Esophagus squamous epithelium (tissue), 5 donors: Measurements from ENCODE around the gene ZDHHC14. TPM values are rescaled to one million over a fixed set of nuclear protein-coding genes. Genes with fewer than 3 reads are reported as not detected.

Source experiments
- DNase-seq: peaks from one replicate; lab custom pipeline; 2025; lab: John Stamatoyannopoulos, UW
- H3K27ac ChIP-seq, 4 donors: fragments of 200-600 bp; sonication (generic); one replicate each; pipeline ENCODE4 v1.5.1; 2016 to 2019; ENCODE audit warnings: mild to moderate bottlenecking in 1 of 4
- H3K27me3 ChIP-seq, 4 donors: fragments of 200-600 bp; sonication (generic); 1 replicate in 3 of 4; 2 replicates in 1 of 4; pipeline versions ENCODE4 v1.5.1 to v1.6.0; 2017 to 2021; ENCODE audit warnings: antibody characterized with exemption in 1 of 4
- H3K36me3 ChIP-seq, 3 donors: fragments of 200-600 bp; sonication (generic); one replicate each; pipeline ENCODE4 v1.5.1; 2016 to 2019
- H3K4me1 ChIP-seq, 3 donors: fragments of 200-600 bp; sonication (generic); one replicate each; pipeline ENCODE4 v1.5.1; 2017 to 2019
- H3K4me3 ChIP-seq, 4 donors: fragments of 200-600 bp; sonication (generic); 1 replicate in 3 of 4; 2 replicates in 1 of 4; pipeline ENCODE4 v1.5.1; 2016 to 2019; ENCODE audit warnings: mild to moderate bottlenecking in 2 of 4, moderate library complexity in 1 of 4
- H3K9me3 ChIP-seq, 3 donors: fragments of 200-600 bp; sonication (generic); one replicate each; pipeline ENCODE4 v1.5.1; 2016 to 2019
- CTCF ChIP-seq, 6 experiments: fragments of 450-650 bp in 4 of 6; fragments of 200-600 bp in 2 of 6; sonication (generic) in 2 of 6; IDR thresholded peaks; one replicate each; pipeline ENCODE4 v1.5.1; 2016 to 2019; ENCODE audit warnings: antibody characterized with exemption in 6 of 6, mild to moderate bottlenecking in 4 of 6, moderate library complexity in 4 of 6
- POLR2A ChIP-seq, 4 donors: fragments of 450-650 bp; IDR thresholded peaks; one replicate each; pipeline ENCODE4 v1.6.1; 2017; ENCODE audit warnings: antibody characterized with exemption in 4 of 4, mild to moderate bottlenecking in 4 of 4, moderate library complexity in 3 of 4
- WGBS, 2 donors: methylation state at CpG; one replicate each; pipeline ENCODE4 v1.1.5; 2018; 5-methylcytosine and 5-hydroxymethylcytosine counted together
- intact Hi-C: fragments of 100-400 bp; cut with DNase I; formaldehyde crosslinking; loops from one replicate; pipeline ENCODE4 v1.15.0; 2022
- total RNA-seq, 4 donors: library from RNA; depleted of rRNA; stranded (reverse); fragments of >200 nt; gene quantifications; one replicate each; pipeline ENCODE4 v1.1.0, GENCODE V29; 2016
- donor health status: DM: yes; HTN: yes; CAD: no.

The ZDHHC14 gene
- total RNA-seq, 4 donors from 2014 or later, result 6.1 to 15.6 (median 6.9) TPM

GRCh38 chr6:157411368-157411767 lies 30.4 kb downstream of the ZDHHC14 start:
- TF ChIP-seq POLR2A (IDR thresholded peaks at IDR 0.05) (no peak), CTCF (IDR thresholded peaks at IDR 0.05) (no peak)
- Histone ChIP-seq H3K4me1 (no peaks in the 10 kb centered on the region), H3K27ac (no peak overlapping the region), H3K4me3 (no peak overlapping the region), H3K9me3 (no peaks in the 10 kb centered on the region), H3K36me3 (no peaks in the 10 kb centered on the region), H3K27me3 (no peaks in the 10 kb centered on the region)
- whole genome bisulfite sequencing, 2 donors, result 91 to 97% methylated on average over 1 of the region's 1 CpG
- DNase-seq, result no peak
- intact Hi-C loops, result no loop called here

GRCh38 chr6:157412791-157413190 lies 31.8 kb downstream of the ZDHHC14 start:
- Histone ChIP-seq H3K27me3 (no peaks in the 10 kb centered on the region), H3K27ac (no peak overlapping the region), H3K36me3 (no peaks in the 10 kb centered on the region), H3K4me3 (no peak overlapping the region), H3K9me3 (no peaks in the 10 kb centered on the region), H3K4me1 (no peaks in the 10 kb centered on the region)
- DNase-seq, result no peak
- 83 to 85% methylated on average over 11 of the region's 11 CpGs for WGBS, 2 donors
- intact Hi-C loops, result no loop called here
- TF ChIP-seq CTCF (IDR thresholded peaks at IDR 0.05) (no peak), POLR2A (IDR thresholded peaks at IDR 0.05) (no peak)

GRCh38 chr6:157420497-157420896 lies 39.5 kb downstream of the ZDHHC14 start:
- no peak for TF ChIP-seq POLR2A (IDR thresholded peaks at IDR 0.05)
- no peak for TF ChIP-seq CTCF (IDR thresholded peaks at IDR 0.05)
- Histone ChIP-seq H3K4me1 (no peaks in the 10 kb centered on the region), H3K36me3 (no peaks in the 10 kb centered on the region), H3K9me3 (no peaks in the 10 kb centered on the region), H3K27ac (no peak overlapping the region), H3K4me3 (no peak overlapping the region), H3K27me3 (no peaks in the 10 kb centered on the region)
- no peak for DNase-seq
- intact Hi-C loops, result no loop called here
- 72 to 79% methylated on average over 8 of the region's 8 CpGs for WGBS, 2 donors

- Histone ChIP-seq H3K27me3 (no peaks in the 10 kb centered on the region), H3K36me3 (no peaks in the 10 kb centered on the region), H3K27ac (no peak overlapping the region), H3K4me1 (no peaks in the 10 kb centered on the region), H3K4me3 (no peak overlapping the region), H3K9me3 (no peaks in the 10 kb centered on the region)
- no peak for DNase-seq
- intact Hi-C loops, result no loop called here
- TF ChIP-seq POLR2A (IDR thresholded peaks at IDR 0.05) (no peak), CTCF (IDR thresholded peaks at IDR 0.05) (no peak)
- WGBS, 2 donors, result 62 to 79% methylated on average over 11 of the region's 11 CpGs
These were observed 43.6 kb downstream of the ZDHHC14 start for GRCh38 chr6:157424491-157425020.

GRCh38 chr6:157427969-157428368 lies 47.0 kb downstream of the ZDHHC14 start:
- intact Hi-C loops, result no loop called here
- Histone ChIP-seq H3K36me3 (no peaks in the 10 kb centered on the region), H3K27me3 (no peaks in the 10 kb centered on the region), H3K4me1 (peaks cover 0 to 6% (median 0%) of the 10 kb centered on the region in 3 donors), H3K4me3 (no peak overlapping the region), H3K9me3 (no peaks in the 10 kb centered on the region), H3K27ac (no peak overlapping the region)
- DNase-seq, result no peak
- TF ChIP-seq POLR2A (IDR thresholded peaks at IDR 0.05) (no peak), CTCF (IDR thresholded peaks at IDR 0.05) (no peak)
- WGBS, 2 donors, result 85% methylated on average over 5 to 7 of the region's 7 CpGs
